Fibroblast of the aortic adventitia (primary cell): ENCODE results near the gene KCNJ6. TPM values are rescaled to one million over a fixed set of nuclear protein-coding genes. Genes with fewer than 3 reads are reported as not detected.

Source experiments
- DNase-seq: peaks from one replicate; pipeline ENCODE4 v3.0.0-alpha.2; 2010; ENCODE audit warnings: low read depth
- H3K4me3 ChIP-seq: 2 replicates; pipeline ENCODE4 v1.5.1; 2011; ENCODE audit warnings: low read depth, mild to moderate bottlenecking, control low read depth, low read length, moderate library complexity
- CTCF ChIP-seq: IDR thresholded peaks from 2 replicates; pipeline ENCODE4 v1.5.1; 2011; ENCODE audit warnings: mild to moderate bottlenecking, low read length, control low read depth, inconsistent platforms; ENCODE audit not compliant: insufficient read depth
- total RNA-seq: library from RNA; depleted of rRNA; stranded (reverse); fragments of >200 nt; gene quantifications from 2 replicates; pipeline ENCODE4 v1.2.3, GENCODE V29; 2012; ENCODE audit warnings: low replicate concordance

Gene KCNJ6
- total RNA-seq, 1 donor, result under 0.01 TPM

GRCh38 chr21:37870221-37870620 is 46.0 kb downstream of the KCNJ6 start:
- DNase-seq, result no peak
- TF ChIP-seq CTCF, result no peak
- no peak overlapping the region for H3K4me3 ChIP-seq

- no peak for TF ChIP-seq CTCF
- DNase-seq, result no peak
- H3K4me3 ChIP-seq, result no peak overlapping the region
Measured at GRCh38 chr21:37869661-37870060, 46.6 kb downstream of the KCNJ6 start.

- TF ChIP-seq CTCF, result no peak
- no peak for DNase-seq
Measured at GRCh38 chr21:37868446-37869295, 47.6 kb downstream of the KCNJ6 start.

GRCh38 chr21:37866027-37866426 is 50.2 kb downstream of the KCNJ6 start:
- no peak overlapping the region for H3K4me3 ChIP-seq
- TF ChIP-seq CTCF, result no peak
- DNase-seq, result no peak

More at GRCh38 chr21:37868446-37869295, 47.6 kb downstream of the KCNJ6 start:
- H3K4me3 ChIP-seq, result no peak overlapping the region

- H3K4me3 ChIP-seq, result no peak overlapping the region
- DNase-seq, result no peak
- TF ChIP-seq CTCF, result no peak
Measured at GRCh38 chr21:37865156-37865555, 51.1 kb downstream of the KCNJ6 start.

GRCh38 chr21:37863842-37864241 is 52.4 kb downstream of the KCNJ6 start:
- TF ChIP-seq CTCF, result no peak
- no peak for DNase-seq
- no peak overlapping the region for H3K4me3 ChIP-seq

GRCh38 chr21:37862536-37862935 is 53.7 kb downstream of the KCNJ6 start:
- H3K4me3 ChIP-seq, result no peak overlapping the region
- DNase-seq, result no peak
- TF ChIP-seq CTCF, result no peak
